GM18909 (cell line): Measurements from ENCODE around the gene FRAS1.
"Not testable (repeated sequence)": the region's sequence is repeated elsewhere in the genome, so short reads cannot be mapped to it uniquely, and the experiment has no call there.

Experiments used
- ATAC-seq: cut with Tn5 transposase; IDR thresholded peaks from one replicate; pipeline ENCODE4 v1.9.1; 2021; ENCODE audit warnings: mild to moderate bottlenecking; ENCODE audit not compliant: unreplicated experiment, poor library complexity

The FRAS1 gene

GRCh38 chr4:78162342-78162741 is 105.2 kb downstream of the FRAS1 start:
- no peak for ATAC-seq

- ATAC-seq: no peak
Measured at GRCh38 chr4:78162821-78163220, 105.7 kb downstream of the FRAS1 start.

GRCh38 chr4:78165758-78166157 is 108.6 kb downstream of the FRAS1 start:
- no peak for ATAC-seq

GRCh38 chr4:78166622-78167021 is 109.5 kb downstream of the FRAS1 start:
- ATAC-seq: no peak

GRCh38 chr4:78167510-78167909 is 110.4 kb downstream of the FRAS1 start:
- ATAC-seq: no peak

- no peak for ATAC-seq
Measured at GRCh38 chr4:78168029-78168428, 110.9 kb downstream of the FRAS1 start.

GRCh38 chr4:78169728-78170127 is 112.6 kb downstream of the FRAS1 start:
- ATAC-seq: no peak

- no peak for ATAC-seq
Measured at GRCh38 chr4:78171482-78171881, 114.4 kb downstream of the FRAS1 start.

GRCh38 chr4:78174891-78175290 is 117.8 kb downstream of the FRAS1 start:
- ATAC-seq: no peak

- no peak for ATAC-seq
Measured at GRCh38 chr4:78179196-78179595, 122.1 kb downstream of the FRAS1 start.

GRCh38 chr4:78181681-78182234 is 124.6 kb downstream of the FRAS1 start:
- not testable (repeated sequence) for ATAC-seq

GRCh38 chr4:78184584-78184983 is 127.5 kb downstream of the FRAS1 start:
- ATAC-seq: no peak

- no peak for ATAC-seq
Measured at GRCh38 chr4:78185117-78185516, 128.0 kb downstream of the FRAS1 start.

- no peak for ATAC-seq
Measured at GRCh38 chr4:78186597-78187543, 129.7 kb downstream of the FRAS1 start.

GRCh38 chr4:78190068-78190467 is 132.9 kb downstream of the FRAS1 start:
- no peak for ATAC-seq

- no peak for ATAC-seq
Measured at GRCh38 chr4:78190595-78190994, 133.5 kb downstream of the FRAS1 start.

GRCh38 chr4:78197947-78198346 is 140.8 kb downstream of the FRAS1 start:
- ATAC-seq: no peak

GRCh38 chr4:78199984-78200383 is 142.9 kb downstream of the FRAS1 start:
- no peak for ATAC-seq

GRCh38 chr4:78200949-78201348 is 143.8 kb downstream of the FRAS1 start:
- no peak for ATAC-seq

GRCh38 chr4:78204176-78204575 is 147.1 kb downstream of the FRAS1 start:
- no peak for ATAC-seq

- no peak for ATAC-seq
Measured at GRCh38 chr4:78205591-78205990, 148.5 kb downstream of the FRAS1 start.

GRCh38 chr4:78207541-78207940 is 150.4 kb downstream of the FRAS1 start:
- no peak for ATAC-seq
